ENCODE data around the gene RASAL2. TPM values are rescaled to one million over a fixed set of nuclear protein-coding genes. Genes with fewer than 3 reads are reported as not detected.
"Not testable (repeated sequence)": the region's sequence is repeated elsewhere in the genome, so short reads cannot be mapped to it uniquely, and the experiment has no call there.

RASAL2 gene
- total RNA-seq, 2 donors from 2014 or later = not detected

GRCh38 chr1:178335426-178335825, 241.5 kb downstream of the RASAL2 start:
- ATAC-seq = no peak
- Mint-ChIP-seq H3K27ac (no peak overlapping the region), H3K36me3 (no peaks in the 10 kb centered on the region), H3K9me3 (no peaks in the 10 kb centered on the region), H3K4me3 (no peak overlapping the region), H3K4me1 (ENCODE audit: low read depth in 2 of 2) (no peaks in the 10 kb centered on the region), H3K27me3 (no peaks in the 10 kb centered on the region)
- DNase-seq (ENCODE audit: low spot score) = no peak

GRCh38 chr1:178337091-178337706, 243.3 kb downstream of the RASAL2 start:
- no peak for ATAC-seq
- Mint-ChIP-seq H3K27ac (no peak overlapping the region), H3K36me3 (no peaks in the 10 kb centered on the region), H3K4me1 (ENCODE audit: low read depth in 2 of 2) (no peaks in the 10 kb centered on the region), H3K4me3 (no peak overlapping the region), H3K27me3 (no peaks in the 10 kb centered on the region), H3K9me3 (no peaks in the 10 kb centered on the region)
- no peak for DNase-seq (ENCODE audit: low spot score)

GRCh38 chr1:178339834-178340233, 245.9 kb downstream of the RASAL2 start:
- no peak for DNase-seq (ENCODE audit: low spot score)
- Mint-ChIP-seq H3K4me1 (ENCODE audit: low read depth in 2 of 2) (no peaks in the 10 kb centered on the region), H3K4me3 (no peak overlapping the region), H3K27ac (no peak overlapping the region), H3K36me3 (no peaks in the 10 kb centered on the region), H3K27me3 (no peaks in the 10 kb centered on the region), H3K9me3 (no peaks in the 10 kb centered on the region)
- no peak for ATAC-seq

- H3K36me3 Mint-ChIP-seq = no peaks in the 10 kb centered on the region
- ATAC-seq (no peak), DNase-seq (ENCODE audit: low spot score) (no peak)
- no peak overlapping the region for H3K4me3 Mint-ChIP-seq
- H3K27me3 Mint-ChIP-seq = no peaks in the 10 kb centered on the region
- H3K9me3 Mint-ChIP-seq = no peaks in the 10 kb centered on the region
- no peak overlapping the region for H3K27ac Mint-ChIP-seq
- no peaks in the 10 kb centered on the region for H3K4me1 Mint-ChIP-seq (ENCODE audit: low read depth in 2 of 2)
These were observed 247.5 kb downstream of the RASAL2 start for GRCh38 chr1:178341261-178341956.

GRCh38 chr1:178342745-178343144, 248.8 kb downstream of the RASAL2 start:
- Mint-ChIP-seq H3K4me3 (no peak overlapping the region), H3K36me3 (no peaks in the 10 kb centered on the region), H3K27me3 (no peaks in the 10 kb centered on the region), H3K4me1 (ENCODE audit: low read depth in 2 of 2) (no peaks in the 10 kb centered on the region), H3K9me3 (no peaks in the 10 kb centered on the region), H3K27ac (no peak overlapping the region)
- ATAC-seq (no peak), DNase-seq (ENCODE audit: low spot score) (no peak)

- DNase-seq (ENCODE audit: low spot score) (no peak), ATAC-seq (no peak)
- no peaks in the 10 kb centered on the region for H3K4me1 Mint-ChIP-seq (ENCODE audit: low read depth in 2 of 2)
- H3K36me3 Mint-ChIP-seq = no peaks in the 10 kb centered on the region
- H3K4me3 Mint-ChIP-seq = no peak overlapping the region
- no peaks in the 10 kb centered on the region for H3K9me3 Mint-ChIP-seq
- no peak overlapping the region for H3K27ac Mint-ChIP-seq
- H3K27me3 Mint-ChIP-seq = no peaks in the 10 kb centered on the region
These were observed 250.7 kb downstream of the RASAL2 start for GRCh38 chr1:178344513-178345091.

- DNase-seq (ENCODE audit: low spot score) (no peak), ATAC-seq (no peak)
- Mint-ChIP-seq H3K4me3 (no peak overlapping the region), H3K9me3 (no peaks in the 10 kb centered on the region), H3K36me3 (no peaks in the 10 kb centered on the region), H3K4me1 (ENCODE audit: low read depth in 2 of 2) (no peaks in the 10 kb centered on the region), H3K27me3 (no peaks in the 10 kb centered on the region), H3K27ac (no peak overlapping the region)
These were observed 251.3 kb downstream of the RASAL2 start for GRCh38 chr1:178345238-178345637.

- Mint-ChIP-seq H3K4me1 (ENCODE audit: low read depth in 2 of 2) (no peaks in the 10 kb centered on the region), H3K27me3 (no peaks in the 10 kb centered on the region), H3K27ac (no peak overlapping the region), H3K36me3 (no peaks in the 10 kb centered on the region), H3K4me3 (no peak overlapping the region), H3K9me3 (no peaks in the 10 kb centered on the region)
- DNase-seq (ENCODE audit: low spot score) = no peak
- ATAC-seq = no peak
These were observed 251.9 kb downstream of the RASAL2 start for GRCh38 chr1:178345807-178346206.

GRCh38 chr1:178349801-178350200, 255.9 kb downstream of the RASAL2 start:
- DNase-seq (ENCODE audit: low spot score) (no peak), ATAC-seq (no peak)
- Mint-ChIP-seq H3K36me3 (peaks cover 8% of the 10 kb centered on the region), H3K4me1 (ENCODE audit: low read depth in 2 of 2) (no peaks in the 10 kb centered on the region), H3K27me3 (no peaks in the 10 kb centered on the region), H3K9me3 (peaks cover 7% of the 10 kb centered on the region), H3K27ac (no peak overlapping the region), H3K4me3 (no peak overlapping the region)

GRCh38 chr1:178351911-178352310, 258.0 kb downstream of the RASAL2 start:
- ATAC-seq; H3K36me3 Mint-ChIP-seq; H3K27ac Mint-ChIP-seq; H3K4me3 Mint-ChIP-seq; H3K27me3 Mint-ChIP-seq; H3K4me1 Mint-ChIP-seq (ENCODE audit: low read depth in 2 of 2); H3K9me3 Mint-ChIP-seq; DNase-seq (ENCODE audit: low spot score): not testable (repeated sequence)

GRCh38 chr1:178352790-178353416, 259.0 kb downstream of the RASAL2 start:
- no peaks in the 10 kb centered on the region for H3K27me3 Mint-ChIP-seq
- DNase-seq (ENCODE audit: low spot score) = no peak

GRCh38 chr1:178353524-178353923, 259.6 kb downstream of the RASAL2 start:
- Mint-ChIP-seq H3K4me1 (ENCODE audit: low read depth in 2 of 2) (no peaks in the 10 kb centered on the region), H3K36me3 (peaks cover 8% of the 10 kb centered on the region), H3K4me3 (no peak overlapping the region), H3K9me3 (peaks cover 7% of the 10 kb centered on the region), H3K27me3 (no peaks in the 10 kb centered on the region), H3K27ac (no peak overlapping the region)
- DNase-seq (ENCODE audit: low spot score) = no peak
- no peak for ATAC-seq

More at GRCh38 chr1:178352790-178353416, 259.0 kb downstream of the RASAL2 start:
- Mint-ChIP-seq H3K4me1 (ENCODE audit: low read depth in 2 of 2) (no peaks in the 10 kb centered on the region), H3K36me3 (peaks cover 8% of the 10 kb centered on the region), H3K4me3 (no peak overlapping the region), H3K27ac (no peak overlapping the region), H3K9me3 (peaks cover 7% of the 10 kb centered on the region)
- no peak for ATAC-seq

GRCh38 chr1:178354816-178355215, 260.9 kb downstream of the RASAL2 start:
- DNase-seq (ENCODE audit: low spot score) (no peak), ATAC-seq (no peak)
- Mint-ChIP-seq H3K36me3 (peaks cover 8% of the 10 kb centered on the region), H3K27ac (no peak overlapping the region), H3K4me1 (ENCODE audit: low read depth in 2 of 2) (no peaks in the 10 kb centered on the region), H3K27me3 (no peaks in the 10 kb centered on the region), H3K9me3 (peaks cover 7% of the 10 kb centered on the region), H3K4me3 (no peak overlapping the region)

- no peak overlapping the region for H3K4me3 Mint-ChIP-seq
These were observed 262.4 kb downstream of the RASAL2 start for GRCh38 chr1:178356299-178356698.

More at GRCh38 chr1:178356299-178356698, 262.4 kb downstream of the RASAL2 start:
- Mint-ChIP-seq H3K27ac (no peak overlapping the region), H3K36me3 (peaks cover 8% of the 10 kb centered on the region), H3K27me3 (peaks cover 0 to 2% of the 10 kb centered on the region in 2 donors), H3K4me1 (ENCODE audit: low read depth in 2 of 2) (no peaks in the 10 kb centered on the region), H3K9me3 (peaks cover 7% of the 10 kb centered on the region)
- no peak for ATAC-seq
- DNase-seq (ENCODE audit: low spot score) = no peak

All from natural killer cell treated with Interleukin-12 subunit alpha and Interleukin-12 subunit beta and Interleukin-15 and Interleukin-18, amount 100 ng/mL, for 72 hours (primary cell).